ENCODE measurements around the gene PTPRQ. TPM values are rescaled to one million over a fixed set of nuclear protein-coding genes. Genes with fewer than 3 reads are reported as not detected.

Gene PTPRQ
- total and polyA plus RNA-seq, 12 donors, result 0.04 to 1.9 (median 0.37) TPM; not detected in 1

DNA sequence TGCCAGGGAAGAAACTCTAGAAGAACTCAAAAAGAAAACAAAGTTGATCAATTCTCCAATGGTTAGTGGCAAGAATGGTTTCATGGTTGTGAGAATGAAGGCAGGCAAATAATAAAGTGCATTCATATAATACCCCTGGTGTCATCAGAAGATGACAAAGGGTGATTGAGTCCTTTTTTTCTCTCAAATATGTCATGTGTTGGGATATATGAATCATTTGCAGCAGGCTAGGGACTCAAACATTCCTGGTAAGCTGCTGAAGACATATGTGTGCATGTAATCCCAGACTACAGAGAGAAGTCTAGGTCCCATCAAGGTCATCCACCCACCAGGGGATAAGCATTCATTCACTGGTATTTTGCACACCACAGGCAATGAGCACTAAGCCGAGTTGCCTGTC lies 181.0 kb downstream of the PTPRQ start:
- no peak overlapping the region for H3K27ac ChIP-seq
- ATAC-seq, result no peak
- DNase-seq, result no peak
- peaks cover 0 to 13% (median 0%) of the 10 kb centered on the region in 9 donors for H3K4me1 ChIP-seq
- no peaks in the 10 kb centered on the region for H3K9me3 ChIP-seq
- no peaks in the 10 kb centered on the region for H3K36me3 ChIP-seq
- TF ChIP-seq, protein P1, sequence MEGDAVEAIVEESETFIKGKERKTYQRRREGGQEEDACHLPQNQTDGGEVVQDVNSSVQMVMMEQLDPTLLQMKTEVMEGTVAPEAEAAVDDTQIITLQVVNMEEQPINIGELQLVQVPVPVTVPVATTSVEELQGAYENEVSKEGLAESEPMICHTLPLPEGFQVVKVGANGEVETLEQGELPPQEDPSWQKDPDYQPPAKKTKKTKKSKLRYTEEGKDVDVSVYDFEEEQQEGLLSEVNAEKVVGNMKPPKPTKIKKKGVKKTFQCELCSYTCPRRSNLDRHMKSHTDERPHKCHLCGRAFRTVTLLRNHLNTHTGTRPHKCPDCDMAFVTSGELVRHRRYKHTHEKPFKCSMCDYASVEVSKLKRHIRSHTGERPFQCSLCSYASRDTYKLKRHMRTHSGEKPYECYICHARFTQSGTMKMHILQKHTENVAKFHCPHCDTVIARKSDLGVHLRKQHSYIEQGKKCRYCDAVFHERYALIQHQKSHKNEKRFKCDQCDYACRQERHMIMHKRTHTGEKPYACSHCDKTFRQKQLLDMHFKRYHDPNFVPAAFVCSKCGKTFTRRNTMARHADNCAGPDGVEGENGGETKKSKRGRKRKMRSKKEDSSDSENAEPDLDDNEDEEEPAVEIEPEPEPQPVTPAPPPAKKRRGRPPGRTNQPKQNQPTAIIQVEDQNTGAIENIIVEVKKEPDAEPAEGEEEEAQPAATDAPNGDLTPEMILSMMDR (IDR thresholded peaks at IDR 0.05), result no peak
- intact Hi-C loops (cut with DNase I), result no loop called here
- WGBS, 2 donors, result 70 to 88% methylated on average over 1 of the region's 1 CpG
- H3K4me3 ChIP-seq, result no peak overlapping the region
- H3K27me3 ChIP-seq, result no peaks in the 10 kb centered on the region

DNA sequence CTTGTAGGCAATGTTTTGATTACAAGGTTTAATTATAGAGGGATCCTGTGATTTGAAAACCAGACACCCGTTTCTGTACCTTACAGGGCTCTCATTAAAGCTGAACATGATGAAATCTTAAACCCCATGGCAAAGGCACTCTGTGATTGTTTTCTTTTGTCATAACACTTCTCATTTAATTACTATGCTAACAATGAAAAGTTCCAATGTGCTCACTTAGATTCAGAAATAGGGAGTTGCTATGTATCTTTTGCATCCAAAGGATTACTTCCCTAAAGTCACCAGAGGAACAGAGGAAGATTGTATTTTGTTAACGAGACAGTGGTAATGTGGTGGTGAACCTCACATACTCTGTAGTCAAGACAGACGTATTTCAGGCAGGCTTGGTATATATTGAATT lies 181.9 kb downstream of the PTPRQ start:
- intact Hi-C loops (cut with DNase I), result no loop called here
- Histone ChIP-seq H3K9me3 (no peaks in the 10 kb centered on the region), H3K27ac (no peak overlapping the region), H3K4me3 (no peak overlapping the region), H3K27me3 (no peaks in the 10 kb centered on the region), H3K36me3 (no peaks in the 10 kb centered on the region), H3K4me1 (peaks cover 0 to 13% (median 0%) of the 10 kb centered on the region in 9 donors)
- TF ChIP-seq, protein P1 (IDR thresholded peaks at IDR 0.05), result no peak
- DNase-seq (no peak), ATAC-seq (no peak)
- WGBS, 2 donors, result 54 to 69% methylated on average over 3 of the region's 3 CpGs

DNA sequence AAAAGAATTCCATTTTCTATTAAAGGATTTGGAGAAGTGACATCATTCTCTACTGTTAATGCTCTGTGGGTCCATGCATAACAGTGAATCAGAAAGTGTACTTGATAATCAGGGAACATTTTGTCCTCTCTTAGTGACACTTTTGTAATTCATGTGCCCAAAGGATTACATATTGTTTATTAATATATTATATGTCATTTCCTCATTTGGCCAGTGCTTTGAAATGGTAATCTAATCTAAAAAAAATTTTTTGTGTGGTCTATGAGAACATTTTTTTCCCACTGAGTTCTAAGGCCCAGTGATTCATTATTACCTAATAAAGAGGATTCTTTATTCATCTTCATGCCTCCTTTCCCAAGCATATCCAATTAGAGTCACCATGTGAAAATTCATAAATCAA lies 183.7 kb downstream of the PTPRQ start:
- H3K27me3 ChIP-seq, result no peaks in the 10 kb centered on the region
- no peak for DNase-seq
- H3K4me1 ChIP-seq, result peaks cover 0 to 13% (median 0%) of the 10 kb centered on the region in 9 donors
- H3K4me3 ChIP-seq, result no peak overlapping the region
- intact Hi-C loops (cut with DNase I), result no loop called here
- H3K27ac ChIP-seq, result no peak overlapping the region
- no peaks in the 10 kb centered on the region for H3K36me3 ChIP-seq
- TF ChIP-seq, protein P1 (IDR thresholded peaks at IDR 0.05), result no peak
- ATAC-seq, result peak in 6 of 8 donors; percentile 44 to 93 (median 72)
- no peaks in the 10 kb centered on the region for H3K9me3 ChIP-seq

DNA sequence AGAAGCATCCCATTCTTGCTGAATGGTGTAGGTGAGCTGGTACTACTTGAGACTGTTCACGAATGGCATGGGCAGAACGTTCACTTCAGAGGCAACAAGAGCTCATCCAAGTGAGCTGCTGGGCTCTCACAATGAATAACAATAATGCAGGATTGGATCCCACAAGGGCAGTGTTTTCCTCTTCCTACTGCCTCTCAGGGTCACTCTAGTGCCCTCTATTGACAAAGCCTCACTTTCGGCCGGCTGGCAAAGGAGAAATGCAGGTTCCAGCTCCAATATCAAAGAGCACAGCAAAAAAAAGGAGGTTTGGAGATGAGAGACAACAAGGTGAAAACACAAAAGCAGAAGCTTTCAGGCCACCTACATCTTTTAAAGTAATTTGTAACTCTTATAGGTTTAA lies 188.8 kb downstream of the PTPRQ start:
- Histone ChIP-seq H3K36me3 (no peaks in the 10 kb centered on the region), H3K4me1 (peaks cover 0 to 7% (median 0%) of the 10 kb centered on the region in 9 donors), H3K27me3 (no peaks in the 10 kb centered on the region), H3K4me3 (no peak overlapping the region), H3K27ac (no peak overlapping the region), H3K9me3 (no peaks in the 10 kb centered on the region)
- TF ChIP-seq, protein P1 (IDR thresholded peaks at IDR 0.05), result peak in 1 of 9 donors; percentile 11
- intact Hi-C loops (cut with DNase I), result no loop called here
- ATAC-seq, result no peak
- no peak for DNase-seq
- WGBS, 2 donors, result 38 to 44% methylated on average over 4 of the region's 4 CpGs
